NCI-H2081 treated with DMSO at 0.1 percent for 48 hours (cell line): Measurements from ENCODE around the gene DEFB124.
"Not testable (repeated sequence)": the region's sequence is repeated elsewhere in the genome, so short reads cannot be mapped to it uniquely, and the experiment has no call there.

Experiments used
- DNase-seq: peaks from one replicate; lab custom pipeline; 2025; lab: John Stamatoyannopoulos, UW

Gene DEFB124

GRCh38 chr20:31474758-31475427 lies at the start of gene DEFB124, which contains the start of gene REM1:
Gene DEFB124, minus strand, starts transcription at chr20:31475127. Its CDS starts 2,114 bp downstream, at chr20:31473013.
Gene REM1, plus strand, starts transcription at chr20:31475288. Its CDS starts 1,158 bp downstream, at chr20:31476446.
- no peak for DNase-seq

GRCh38 chr20:31523361-31524283 lies 48.7 kb upstream of the DEFB124 start:
- no peak for DNase-seq

GRCh38 chr20:31522731-31523130 lies 47.8 kb upstream of the DEFB124 start:
- DNase-seq, result no peak

GRCh38 chr20:31521267-31521666 lies 46.3 kb upstream of the DEFB124 start:
- not testable (repeated sequence) for DNase-seq

- DNase-seq, result no peak
Observed at GRCh38 chr20:31517373-31517772, 42.4 kb upstream of the DEFB124 start.

- no peak for DNase-seq
Observed at GRCh38 chr20:31516651-31517050, 41.7 kb upstream of the DEFB124 start.

GRCh38 chr20:31516166-31516565 lies 41.2 kb upstream of the DEFB124 start:
- DNase-seq, result no peak

- DNase-seq, result no peak
Observed at GRCh38 chr20:31515775-31516107, 40.8 kb upstream of the DEFB124 start.

- DNase-seq, result no peak
Observed at GRCh38 chr20:31515072-31515774, 40.3 kb upstream of the DEFB124 start.

- DNase-seq, result peak; percentile 59
Observed at GRCh38 chr20:31514154-31515071, 39.5 kb upstream of the DEFB124 start, which contains the start of gene HM13. Gene HM13, plus strand, starts transcription at chr20:31514442. Its CDS starts 110 bp downstream, at chr20:31514552.

GRCh38 chr20:31508517-31509244 lies 33.8 kb upstream of the DEFB124 start:
- DNase-seq, result no peak

- DNase-seq, result no peak
Observed at GRCh38 chr20:31505903-31506302, 31.0 kb upstream of the DEFB124 start.

- DNase-seq, result not testable (repeated sequence)
Observed at GRCh38 chr20:31502884-31503673, 28.2 kb upstream of the DEFB124 start.

- DNase-seq, result no peak
Observed at GRCh38 chr20:31500527-31500926, 25.6 kb upstream of the DEFB124 start.

- no peak for DNase-seq
Observed at GRCh38 chr20:31497838-31498540, 23.1 kb upstream of the DEFB124 start.

GRCh38 chr20:31496761-31497295 lies 21.9 kb upstream of the DEFB124 start:
- DNase-seq, result no peak

- no peak for DNase-seq
Observed at GRCh38 chr20:31494131-31494530, 19.2 kb upstream of the DEFB124 start.

GRCh38 chr20:31490752-31491151 lies 15.8 kb upstream of the DEFB124 start:
- DNase-seq, result no peak

- no peak for DNase-seq
Observed at GRCh38 chr20:31489152-31489551, 14.2 kb upstream of the DEFB124 start.
